ENCODE data around the gene PIP5KL1. TPM values are rescaled to one million over a fixed set of nuclear protein-coding genes. Genes with fewer than 3 reads are reported as not detected.

The PIP5KL1 gene
- total RNA-seq, 6 experiments from 2014 or later, result 0.58 to 0.81 (median 0.70) TPM; not detected in 3

DNA sequence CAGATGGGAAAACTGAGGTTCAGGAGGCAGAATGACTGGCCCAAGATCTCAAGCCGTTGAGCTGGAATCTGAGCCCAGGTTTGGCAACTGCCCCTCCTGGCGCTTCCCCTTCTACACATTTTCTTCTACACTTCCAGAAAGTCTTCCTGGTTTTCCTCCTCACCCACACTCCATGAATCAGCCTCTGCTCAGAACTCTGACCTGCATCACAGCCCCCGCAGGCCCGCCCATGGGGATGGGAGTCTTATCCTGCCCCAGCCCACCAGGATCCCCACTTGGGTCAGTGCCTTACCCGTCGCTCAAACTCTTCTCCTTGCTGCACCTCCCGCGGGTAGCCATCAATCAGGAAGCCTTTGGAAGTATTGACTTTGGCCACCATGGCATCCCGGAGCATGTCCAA is 59.0 kb downstream of the PIP5KL1 start:
- H3K4me3 ChIP-seq, result no peak overlapping the region
- TF ChIP-seq POLR2A (IDR thresholded peaks at IDR 0.05) (no peak), CTCF (IDR thresholded peaks at IDR 0.05) (no peak)
- H3K9me3 ChIP-seq, result no peaks in the 10 kb centered on the region
- no peaks in the 10 kb centered on the region for H3K27me3 ChIP-seq
- ATAC-seq (no peak), DNase-seq (no peak)
- 92% methylated on average over 6 of the region's 9 CpGs for WGBS (ENCODE audit: insufficient coverage, low coverage, low lambda C conversion rate, missing lambda C conversion rate)
- H3K36me3 ChIP-seq, result peaks cover 0 to 5% (median 2%) of the 10 kb centered on the region in 4 donors
- intact Hi-C loops (cut with DNase I), result loop anchor here (10.0 kb wide), 2 partner anchors 57 to 137 kb away; partner anchors contain the start of gene TOR2A (in 1 of the 2)
- no peak overlapping the region for H3K27ac ChIP-seq
- peaks cover 0 to 20% (median 10%) of the 10 kb centered on the region in 4 donors for H3K4me1 ChIP-seq

GRCh38 chr9:127870887-127871286 is 59.7 kb downstream of the PIP5KL1 start:
- intact Hi-C loops (cut with DNase I), result loop anchor here (10.0 kb wide), 2 partner anchors 56 to 136 kb away; partner anchors contain the start of gene TOR2A (in 1 of the 2)
- no peak for TF ChIP-seq POLR2A (IDR thresholded peaks at IDR 0.05)
- no peak for TF ChIP-seq CTCF (IDR thresholded peaks at IDR 0.05)
- DNase-seq (no peak), ATAC-seq (no peak)
- peaks cover 0 to 5% (median 2%) of the 10 kb centered on the region in 4 donors for H3K36me3 ChIP-seq
- no peak overlapping the region for H3K4me3 ChIP-seq
- H3K9me3 ChIP-seq, result no peaks in the 10 kb centered on the region
- no CpG with 5 or more reads among the region's 12 CpGs for WGBS (ENCODE audit: insufficient coverage, low coverage, low lambda C conversion rate, missing lambda C conversion rate)
- H3K4me1 ChIP-seq, result peaks cover 0 to 14% (median 7%) of the 10 kb centered on the region in 4 donors
- H3K27me3 ChIP-seq, result no peaks in the 10 kb centered on the region
- no peak overlapping the region for H3K27ac ChIP-seq

Other genes starting within 250 kb of the PIP5KL1 start
- gene CFAP157, start 223.8 kb downstream of the PIP5KL1 start, total RNA-seq, result under 1 TPM in 1 of 6 experiments, not detected in 5; 0.10 TPM
- gene PTRH1, start 215.1 kb downstream of the PIP5KL1 start, total RNA-seq, result 10 to 100 TPM in 2 of 6 experiments, 1 to 10 TPM in 4; 4.8 to 21.2 (median 6.8) TPM
- gene TTC16, start 214.7 kb downstream of the PIP5KL1 start, total RNA-seq, result under 1 TPM in 2 of 6 experiments, not detected in 4; 0.05 to 0.12 TPM
- gene TOR2A, start 195.5 kb downstream of the PIP5KL1 start, total RNA-seq, result 10 to 100 TPM in 2 of 6 experiments, 1 to 10 TPM in 4; 6.1 to 15.3 (median 7.7) TPM
- gene SH2D3C, start 152.1 kb downstream of the PIP5KL1 start, total RNA-seq, result 1 to 10 TPM; 1.7 to 5.6 (median 2.7) TPM
- gene CDK9, start 144.7 kb downstream of the PIP5KL1 start, total RNA-seq, result 100 to 1,000 TPM in 1 of 6 experiments, 10 to 100 TPM in 5; 49.4 to 107 (median 54.5) TPM
- 10 to 100 TPM; 44.3 to 68.5 (median 56.9) TPM for gene FPGS, start 127.9 kb downstream of the PIP5KL1 start, total RNA-seq
- gene ENG, start 76.1 kb downstream of the PIP5KL1 start, total RNA-seq, result 10 to 100 TPM; 27.4 to 90.1 (median 54.1) TPM
- 10 to 100 TPM; 31.4 to 78.6 (median 51.7) TPM for gene AK1, start 53.1 kb downstream of the PIP5KL1 start, total RNA-seq
- gene ST6GALNAC6, start 31.2 kb downstream of the PIP5KL1 start, total RNA-seq, result 10 to 100 TPM; 22.5 to 40.3 (median 29.8) TPM
- gene ST6GALNAC4, start 13.7 kb downstream of the PIP5KL1 start, total RNA-seq, result 10 to 100 TPM in 3 of 6 experiments, 1 to 10 TPM in 3; 3.2 to 23.8 (median 11.2) TPM
- gene DPM2, start 7.1 kb upstream of the PIP5KL1 start, total RNA-seq, result 10 to 100 TPM; 10.6 to 19.1 (median 13.9) TPM
- 10 to 100 TPM in 5 of 6 experiments, 1 to 10 TPM in 1; 9.7 to 54.1 (median 23.6) TPM for gene EEIG1, start 50.2 kb upstream of the PIP5KL1 start, total RNA-seq
- 1 to 10 TPM; 3.9 to 6.8 (median 5.7) TPM for gene NAIF1, start 136.5 kb upstream of the PIP5KL1 start, total RNA-seq
- gene SLC25A25, start 137.5 kb upstream of the PIP5KL1 start, total RNA-seq, result 10 to 100 TPM; 21.2 to 81.5 (median 53.3) TPM
- gene PTGES2, start 197.0 kb upstream of the PIP5KL1 start, total RNA-seq, result 10 to 100 TPM; 27.2 to 67.2 (median 30.5) TPM
- gene LCN2, start 218.7 kb upstream of the PIP5KL1 start, total RNA-seq, result 10 to 100 TPM in 4 of 6 experiments, 1 to 10 TPM in 2; 2.7 to 81.8 (median 18.1) TPM
- 100 to 1,000 TPM in 2 of 6 experiments, 10 to 100 TPM in 4; 13.5 to 192 (median 17.7) TPM for gene BBLN, start 229.5 kb upstream of the PIP5KL1 start, total RNA-seq